Measurements from ENCODE around the gene CCDC71. TPM values are rescaled to one million over a fixed set of nuclear protein-coding genes. Genes with fewer than 3 reads are reported as not detected.

The CCDC71 gene
- total RNA-seq, 1 donor from 2014 or later, result 27.4 TPM

- DNase-seq (ENCODE audit: extremely low spot score, unreplicated experiment), result no peak
- no peak for TF ChIP-seq CTCF (conservative IDR thresholded peaks at IDR 0.05)
- Mint-ChIP-seq H3K9me3 (no peaks in the 10 kb centered on the region), H3K4me3 (peak overlapping the region; percentile 92), H3K4me1 (ENCODE audit: unreplicated experiment) (peaks cover 34% of the 10 kb centered on the region), H3K27ac (peak overlapping the region; percentile 89), H3K36me3 (peaks cover 4% of the 10 kb centered on the region), H3K27me3 (no peaks in the 10 kb centered on the region)
These were observed 823 bp upstream of the CCDC71 start for GRCh38 chr3:49166752-49167556.

GRCh38 chr3:49164983-49165720, 979 bp downstream of the CCDC71 start:
- Mint-ChIP-seq H3K9me3 (no peaks in the 10 kb centered on the region), H3K27ac (peak overlapping the region; percentile 88), H3K4me1 (ENCODE audit: unreplicated experiment) (peaks cover 21% of the 10 kb centered on the region), H3K36me3 (peaks cover 4% of the 10 kb centered on the region), H3K27me3 (no peaks in the 10 kb centered on the region), H3K4me3 (peak overlapping the region; percentile 91)
- DNase-seq (ENCODE audit: extremely low spot score, unreplicated experiment), result no peak
- no peak for TF ChIP-seq CTCF (conservative IDR thresholded peaks at IDR 0.05)

- Mint-ChIP-seq H3K27me3 (no peaks in the 10 kb centered on the region), H3K4me3 (peak overlapping the region; percentile 34), H3K9me3 (no peaks in the 10 kb centered on the region), H3K27ac (no peak overlapping the region), H3K36me3 (peaks cover 4% of the 10 kb centered on the region), H3K4me1 (ENCODE audit: unreplicated experiment) (peaks cover 17% of the 10 kb centered on the region)
- DNase-seq (ENCODE audit: extremely low spot score, unreplicated experiment), result no peak
- TF ChIP-seq CTCF (conservative IDR thresholded peaks at IDR 0.05), result no peak
These were observed 2.5 kb downstream of the CCDC71 start for GRCh38 chr3:49163609-49164008.

- Mint-ChIP-seq H3K4me3 (no peak overlapping the region), H3K27me3 (no peaks in the 10 kb centered on the region), H3K9me3 (no peaks in the 10 kb centered on the region), H3K36me3 (peaks cover 4% of the 10 kb centered on the region), H3K4me1 (ENCODE audit: unreplicated experiment) (peaks cover 21% of the 10 kb centered on the region), H3K27ac (no peak overlapping the region)
- no peak for TF ChIP-seq CTCF (conservative IDR thresholded peaks at IDR 0.05)
- no peak for DNase-seq (ENCODE audit: extremely low spot score, unreplicated experiment)
These were observed 3.2 kb downstream of the CCDC71 start for GRCh38 chr3:49162751-49163419.

GRCh38 chr3:49161808-49162530, 4.2 kb downstream of the CCDC71 start:
- no peak overlapping the region for H3K4me3 Mint-ChIP-seq
- no peaks in the 10 kb centered on the region for H3K27me3 Mint-ChIP-seq
- peaks cover 4% of the 10 kb centered on the region for H3K36me3 Mint-ChIP-seq
- peaks cover 21% of the 10 kb centered on the region for H3K4me1 Mint-ChIP-seq (ENCODE audit: unreplicated experiment)
- no peak for DNase-seq (ENCODE audit: extremely low spot score, unreplicated experiment)
- TF ChIP-seq CTCF (conservative IDR thresholded peaks at IDR 0.05), result no peak
- H3K27ac Mint-ChIP-seq, result no peak overlapping the region
- H3K9me3 Mint-ChIP-seq, result no peaks in the 10 kb centered on the region

All from type B pancreatic cell (in vitro differentiated cells).